CD4-positive, alpha-beta T cell (primary cell): ENCODE data around the gene C5orf63. TPM values are rescaled to one million over a fixed set of nuclear protein-coding genes. Genes with fewer than 3 reads are reported as not detected.
A peak's percentile ranks its signal among the peaks of the same experiment; 100 is the strongest.

Source experiments
- ATAC-seq: fragments of 200-7000 bp; cut with Tn5 transposase; one replicate; pipeline ENCODE4 v1.10.0; 2022; ENCODE audit warnings: mild to moderate bottlenecking; ENCODE audit not compliant: poor library complexity
- CTCF ChIA-PET: fragments of 350-600 bp; sonication (Branson Sonifier 250); formaldehyde crosslinking; loops from one replicate; lab custom pipeline; 2021; ENCODE audit warnings: antibody characterized with exemption, inconsistent platforms; lab: Charles Lee
- POLR2A ChIA-PET: fragments of 350-600 bp; sonication (Branson Sonifier 250); formaldehyde crosslinking; loops from one replicate; lab custom pipeline; 2021; ENCODE audit warnings: antibody characterized with exemption, inconsistent platforms; lab: Charles Lee
- DNase-seq, 14 experiments: peaks; one replicate each; pipeline ENCODE4 v3.0.0-alpha.2; 2013 to 2020; ENCODE audit warnings: mixed read lengths in 2 of 14
- H3K27ac ChIP-seq, 2 donors: one replicate each; pipeline versions ENCODE4 v1.5.1 to v1.7.0; 2013; ENCODE audit warnings: low read length in 2 of 2, low read depth in 1 of 2, mild to moderate bottlenecking in 1 of 2
- H3K27me3 ChIP-seq, 2 experiments: 1 replicate in 1 of 2; 2 replicates in 1 of 2; pipeline versions ENCODE4 v1.6.1 to v1.7.0; 2013; ENCODE audit warnings: low read length in 2 of 2, control low read depth in 1 of 2, mild to moderate bottlenecking in 1 of 2, moderate library complexity in 1 of 2; ENCODE audit not compliant: insufficient read depth in 2 of 2, control insufficient read depth in 1 of 2
- H3K36me3 ChIP-seq: one replicate; pipeline ENCODE4 v1.6.1; 2013; ENCODE audit warnings: low read length, control low read depth; ENCODE audit not compliant: insufficient read depth
- H3K4me1 ChIP-seq: one replicate; pipeline ENCODE4 v1.6.1; 2013; ENCODE audit warnings: low read length, control low read depth; ENCODE audit not compliant: insufficient read depth
- H3K4me3 ChIP-seq: one replicate; pipeline ENCODE4 v1.5.1; 2013; ENCODE audit warnings: mild to moderate bottlenecking, low read length, moderate library complexity
- H3K9me3 ChIP-seq, 2 experiments: 1 replicate in 1 of 2; 2 replicates in 1 of 2; pipeline versions ENCODE4 v1.6.1 to v1.7.0; 2013; ENCODE audit warnings: low read length in 2 of 2, mild to moderate bottlenecking in 2 of 2, control low read depth in 1 of 2, moderate library complexity in 1 of 2; ENCODE audit not compliant: control insufficient read depth in 1 of 2, insufficient read depth in 1 of 2
- H3K27ac Mint-ChIP-seq: one replicate; pipeline ENCODE4 v1.8.0; 2020; ENCODE audit warnings: mixed read lengths
- H3K27me3 Mint-ChIP-seq: one replicate; pipeline ENCODE4 v1.8.0; 2021; ENCODE audit warnings: mixed read lengths
- H3K36me3 Mint-ChIP-seq: one replicate; pipeline ENCODE4 v1.8.0; 2021; ENCODE audit warnings: low read depth, mixed read lengths
- H3K4me1 Mint-ChIP-seq: one replicate; pipeline ENCODE4 v1.8.0; 2021; ENCODE audit warnings: low read depth, mixed read lengths
- H3K4me3 Mint-ChIP-seq: one replicate; pipeline ENCODE4 v1.8.0; 2020; ENCODE audit warnings: mild to moderate bottlenecking, mixed read lengths
- H3K9me3 Mint-ChIP-seq: one replicate; pipeline ENCODE4 v1.8.0; 2020; ENCODE audit warnings: mixed read lengths
- CTCF ChIP-seq: fragments of 200-600 bp; IDR thresholded peaks from one replicate; pipeline ENCODE4 v1.8.0; 2022; ENCODE audit warnings: antibody characterized with exemption, mild to moderate bottlenecking
- intact Hi-C, 2 experiments: fragments of 100-400 bp; cut with DNase I in 1 of 2; cut with micrococcal nuclease in 1 of 2; formaldehyde crosslinking; loops; one replicate each; pipeline versions ENCODE4 v1.15.1 to v1.9.0; 2023 to 2025; cut with DNase I, micrococcal nuclease
- total RNA-seq, 174 experiments: library from RNA in 2 of 174; stranded (reverse) in 2 of 174; gene quantifications; one replicate each; pipeline ENCODE4 v1.2.3 and lab custom pipeline; 2021 to 2026

C5orf63 gene
- total RNA-seq, 2 experiments from 2014 or later: 5.1 to 5.7 TPM

- Histone ChIP-seq H3K4me3 (no peak overlapping the region), H3K27me3 (no peaks in the 10 kb centered on the region), H3K4me1 (no peaks in the 10 kb centered on the region), H3K9me3 (no peaks in the 10 kb centered on the region), H3K36me3 (no peaks in the 10 kb centered on the region), H3K27ac (no peak overlapping the region)
- Mint-ChIP-seq H3K9me3 (no peaks in the 10 kb centered on the region), H3K4me1 (no peaks in the 10 kb centered on the region), H3K4me3 (no peak overlapping the region), H3K36me3 (peaks cover 17% of the 10 kb centered on the region), H3K27ac (no peak overlapping the region), H3K27me3 (no peaks in the 10 kb centered on the region)
- DNase-seq (no peak), ATAC-seq (no peak)
- ChIA-PET CTCF (interaction anchor here (0.6 to 1.4 kb wide), 2 partner anchors 12 to 94 kb away, joined by 3 read pairs; no protein-coding TSS in a partner anchor), POLR2A (interaction anchor here (0.6 kb wide), 1 partner anchor 11 kb away, joined by 3 read pairs; no protein-coding TSS in a partner anchor)
- no peak for TF ChIP-seq CTCF
- intact Hi-C loops: no loop called here
Observed at GRCh38 chr5:127046343-127047072, 26.8 kb downstream of the C5orf63 start.

GRCh38 chr5:127042593-127042992, 30.7 kb downstream of the C5orf63 start:
- Mint-ChIP-seq H3K9me3 (no peaks in the 10 kb centered on the region), H3K36me3 (peaks cover 5% of the 10 kb centered on the region), H3K4me1 (no peaks in the 10 kb centered on the region), H3K4me3 (no peak overlapping the region), H3K27me3 (no peaks in the 10 kb centered on the region), H3K27ac (no peak overlapping the region)
- Histone ChIP-seq H3K27ac (no peak overlapping the region), H3K4me3 (no peak overlapping the region), H3K9me3 (no peaks in the 10 kb centered on the region), H3K4me1 (no peaks in the 10 kb centered on the region), H3K27me3 (no peaks in the 10 kb centered on the region), H3K36me3 (no peaks in the 10 kb centered on the region)
- TF ChIP-seq CTCF: peak; percentile 26
- intact Hi-C loops: loop anchor here in 1 of 2 experiments (5.0 kb wide), 1 partner anchor 205 kb away; no protein-coding TSS in a partner anchor
- ATAC-seq (no peak), DNase-seq (peak in 3 of 14 experiments; percentile 7 to 15 (median 13))
- ChIA-PET CTCF (no interaction called here), POLR2A (no interaction called here)

GRCh38 chr5:127041571-127041970, 31.7 kb downstream of the C5orf63 start:
- CTCF ChIA-PET: no interaction called here
- intact Hi-C loops: loop anchor here in 1 of 2 experiments (5.0 kb wide), 1 partner anchor 204 kb away; no protein-coding TSS in a partner anchor
- POLR2A ChIA-PET: no interaction called here

More at GRCh38 chr5:127041571-127041970, 31.7 kb downstream of the C5orf63 start:
- DNase-seq (no peak), ATAC-seq (no peak)
- no peaks in the 10 kb centered on the region for H3K36me3 Mint-ChIP-seq
- Histone ChIP-seq H3K9me3 (no peaks in the 10 kb centered on the region), H3K27me3 (no peaks in the 10 kb centered on the region), H3K4me3 (no peak overlapping the region), H3K4me1 (no peaks in the 10 kb centered on the region), H3K27ac (no peak overlapping the region), H3K36me3 (no peaks in the 10 kb centered on the region)
- H3K4me1 Mint-ChIP-seq: no peaks in the 10 kb centered on the region
- H3K9me3 Mint-ChIP-seq: no peaks in the 10 kb centered on the region
- no peaks in the 10 kb centered on the region for H3K27me3 Mint-ChIP-seq
- H3K27ac Mint-ChIP-seq: no peak overlapping the region
- no peak for TF ChIP-seq CTCF
- H3K4me3 Mint-ChIP-seq: no peak overlapping the region
